ENCODE results near the gene TOP3B.

TOP3B gene

GRCh38 chr22:21978564-21979386 lies 3.8 kb downstream of the TOP3B start:
- no peak for DNase-seq (ENCODE audit: low read depth)

- no peak for DNase-seq (ENCODE audit: low read depth)
Observed at GRCh38 chr22:21977814-21978213, 4.8 kb downstream of the TOP3B start.

GRCh38 chr22:21975854-21976345 lies 6.7 kb downstream of the TOP3B start:
- DNase-seq (ENCODE audit: low read depth): no peak

GRCh38 chr22:21975273-21975672 lies 7.3 kb downstream of the TOP3B start:
- no peak for DNase-seq (ENCODE audit: low read depth)

GRCh38 chr22:21974058-21974649 lies 8.4 kb downstream of the TOP3B start:
- peak; percentile 3 for DNase-seq (ENCODE audit: low read depth)

GRCh38 chr22:21972806-21973205 lies 9.8 kb downstream of the TOP3B start:
- DNase-seq (ENCODE audit: low read depth): no peak

GRCh38 chr22:21972293-21972779 lies 10.3 kb downstream of the TOP3B start:
- peak; percentile 35 for DNase-seq (ENCODE audit: low read depth)

- no peak for DNase-seq (ENCODE audit: low read depth)
Observed at GRCh38 chr22:21971858-21972275, 10.7 kb downstream of the TOP3B start.

- no peak for DNase-seq (ENCODE audit: low read depth)
Observed at GRCh38 chr22:21970800-21971617, 11.6 kb downstream of the TOP3B start.

GRCh38 chr22:21970037-21970799 lies 12.4 kb downstream of the TOP3B start:
- no peak for DNase-seq (ENCODE audit: low read depth)

- no peak for DNase-seq (ENCODE audit: low read depth)
Observed at GRCh38 chr22:21968452-21969129, 14.0 kb downstream of the TOP3B start.

GRCh38 chr22:21967693-21968271 lies 14.8 kb downstream of the TOP3B start:
- DNase-seq (ENCODE audit: low read depth): no peak

GRCh38 chr22:21966643-21967516 lies 15.7 kb downstream of the TOP3B start:
- no peak for DNase-seq (ENCODE audit: low read depth)

GRCh38 chr22:21965762-21966288 lies 16.8 kb downstream of the TOP3B start:
- no peak for DNase-seq (ENCODE audit: low read depth)

- no peak for DNase-seq (ENCODE audit: low read depth)
Observed at GRCh38 chr22:21964918-21965484, 17.6 kb downstream of the TOP3B start.

GRCh38 chr22:21964234-21964633 lies 18.4 kb downstream of the TOP3B start:
- DNase-seq (ENCODE audit: low read depth): no peak

- no peak for DNase-seq (ENCODE audit: low read depth)
Observed at GRCh38 chr22:21963790-21964211, 18.8 kb downstream of the TOP3B start.

GRCh38 chr22:21963286-21963685 lies 19.3 kb downstream of the TOP3B start:
- DNase-seq (ENCODE audit: low read depth): no peak

GRCh38 chr22:21962655-21962949 lies 20.0 kb downstream of the TOP3B start:
- no peak for DNase-seq (ENCODE audit: low read depth)
